ENCODE measurements around the gene MSI2.

GRCh38 chr17:57671667-57672632 lies 415.6 kb downstream of the MSI2 start:
- TF ChIP-seq POLR2AphosphoS5 (IDR thresholded peaks at IDR 0.05) (no peak), CTCF (IDR thresholded peaks at IDR 0.05) (peak; percentile 83 to 88), POLR2A (IDR thresholded peaks at IDR 0.05) (no peak), EP300 (IDR thresholded peaks at IDR 0.05) (no peak)

Data from suprapubic skin (tissue), 4 donors.